ENCODE measurements around the gene STK32B.

STK32B gene

GRCh38 chr4:5033281-5033841 is 17.9 kb upstream of the STK32B start:
- TF ChIP-seq CTCF (IDR thresholded peaks at IDR 0.05; ENCODE audit: low read depth, low read length, missing control alignments): no peak
- in situ Hi-C loops (cut with HindIII; ENCODE audit: low sequenced_read_pairs): no loop called here
- DNase-seq (ENCODE audit: low read depth): no peak
- H3K4me3 ChIP-seq (ENCODE audit: low read depth, low read length): no peak overlapping the region

GRCh38 chr4:5034206-5034605 is 17.1 kb upstream of the STK32B start:
- DNase-seq (ENCODE audit: low read depth): no peak
- in situ Hi-C loops (cut with HindIII; ENCODE audit: low sequenced_read_pairs): no loop called here
- TF ChIP-seq CTCF (IDR thresholded peaks at IDR 0.05; ENCODE audit: low read depth, low read length, missing control alignments): no peak
- no peak overlapping the region for H3K4me3 ChIP-seq (ENCODE audit: low read depth, low read length)

GRCh38 chr4:5036239-5036638 is 15.0 kb upstream of the STK32B start:
- in situ Hi-C loops (cut with HindIII; ENCODE audit: low sequenced_read_pairs): no loop called here
- no peak overlapping the region for H3K4me3 ChIP-seq (ENCODE audit: low read depth, low read length)
- DNase-seq (ENCODE audit: low read depth): peak; percentile 35
- TF ChIP-seq CTCF (IDR thresholded peaks at IDR 0.05; ENCODE audit: low read depth, low read length, missing control alignments): no peak

- TF ChIP-seq CTCF (IDR thresholded peaks at IDR 0.05; ENCODE audit: low read depth, low read length, missing control alignments): no peak
- in situ Hi-C loops (cut with HindIII; ENCODE audit: low sequenced_read_pairs): no loop called here
- peak; percentile 84 for DNase-seq (ENCODE audit: low read depth)
- no peak overlapping the region for H3K4me3 ChIP-seq (ENCODE audit: low read depth, low read length)
Observed at GRCh38 chr4:5037553-5038551, 13.4 kb upstream of the STK32B start.

GRCh38 chr4:5039800-5040199 is 11.5 kb upstream of the STK32B start:
- DNase-seq (ENCODE audit: low read depth): no peak
- H3K4me3 ChIP-seq (ENCODE audit: low read depth, low read length): no peak overlapping the region
- TF ChIP-seq CTCF (IDR thresholded peaks at IDR 0.05; ENCODE audit: low read depth, low read length, missing control alignments): no peak
- in situ Hi-C loops (cut with HindIII; ENCODE audit: low sequenced_read_pairs): no loop called here

- no peak for DNase-seq (ENCODE audit: low read depth)
- in situ Hi-C loops (cut with HindIII; ENCODE audit: low sequenced_read_pairs): no loop called here
- H3K4me3 ChIP-seq (ENCODE audit: low read depth, low read length): no peak overlapping the region
- TF ChIP-seq CTCF (IDR thresholded peaks at IDR 0.05; ENCODE audit: low read depth, low read length, missing control alignments): no peak
Observed at GRCh38 chr4:5040856-5041620, 10.2 kb upstream of the STK32B start.

All from astrocyte of the cerebellum (primary cell).